GM10248 (cell line): Measurements from ENCODE around the gene ACSF3.

Experiments
- CTCF ChIA-PET: fragments of 300-600 bp; sonication (Branson Sonifier 250); formaldehyde crosslinking; extraction: SDS; loops from one replicate; lab custom pipeline; 2021; ENCODE audit warnings: antibody characterized with exemption; lab: Yijun Ruan, JAX
- POLR2A ChIA-PET: fragments of 350-650 bp; sonication (Branson Sonifier 250); formaldehyde crosslinking; extraction: SDS; loops from one replicate; lab custom pipeline; 2020; ENCODE audit warnings: antibody characterized with exemption; lab: Yijun Ruan, JAX
- DNase-seq: peaks from one replicate; pipeline ENCODE4 v3.0.0; 2012; ENCODE audit errors: extremely low spot score
- CTCF ChIP-seq: IDR thresholded peaks from 2 replicates; pipeline ENCODE4 v1.5.1; 2012; ENCODE audit warnings: mild to moderate bottlenecking, low read depth; ENCODE audit errors: extremely low read depth, missing control alignments, control extremely low read depth

The ACSF3 gene

DNA sequence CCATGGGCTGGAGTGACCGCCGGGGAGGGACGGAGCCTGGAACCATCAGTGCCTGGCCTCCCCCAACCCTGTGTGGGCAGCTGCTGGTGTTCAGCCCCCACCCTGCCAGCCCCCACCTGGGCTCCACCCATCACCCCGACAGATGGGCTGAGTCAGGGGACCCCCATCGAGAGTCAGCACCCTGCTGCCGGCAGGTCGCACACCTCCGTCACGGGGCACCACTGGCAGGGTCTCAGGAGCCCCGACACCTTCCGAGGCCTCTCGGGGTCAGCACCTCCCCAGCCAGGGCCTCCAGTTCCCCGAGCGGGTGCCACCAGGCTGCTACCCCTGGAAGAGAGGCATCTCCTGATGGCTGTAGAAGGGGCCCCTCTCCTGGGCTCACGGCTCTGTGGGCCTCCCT is 38.3 kb upstream of the ACSF3 start:
- ChIA-PET CTCF (no interaction called here), POLR2A (no interaction called here)
- DNase-seq: no peak
- no peak for TF ChIP-seq CTCF

- no peak for DNase-seq
- TF ChIP-seq CTCF: no peak
- ChIA-PET CTCF (no interaction called here), POLR2A (no interaction called here)
Measured at GRCh38 chr16:89055894-89056555, 37.6 kb upstream of the ACSF3 start.

DNA sequence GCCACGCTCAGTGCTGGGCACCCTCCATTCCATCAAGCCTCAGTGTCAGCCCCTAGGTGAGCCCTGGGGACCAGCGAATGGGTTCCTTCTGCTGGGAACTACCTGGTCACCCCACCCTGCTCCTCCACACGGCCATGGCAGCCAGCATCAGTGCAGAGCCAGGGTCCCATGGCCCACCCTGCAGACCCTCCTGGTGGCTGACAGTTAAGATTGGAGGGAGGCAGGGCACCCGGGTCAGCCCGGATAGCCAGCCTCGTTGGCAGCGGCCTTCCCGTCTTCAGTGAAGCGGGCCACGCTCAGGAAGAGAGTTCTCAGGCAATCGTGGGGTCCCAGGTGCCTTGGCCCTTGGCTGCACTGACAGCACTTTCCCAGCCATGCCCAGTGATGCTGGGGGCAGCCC is 37.1 kb upstream of the ACSF3 start:
- CTCF ChIA-PET: no interaction called here
- DNase-seq: no peak
- TF ChIP-seq CTCF: no peak
- POLR2A ChIA-PET: no interaction called here

DNA sequence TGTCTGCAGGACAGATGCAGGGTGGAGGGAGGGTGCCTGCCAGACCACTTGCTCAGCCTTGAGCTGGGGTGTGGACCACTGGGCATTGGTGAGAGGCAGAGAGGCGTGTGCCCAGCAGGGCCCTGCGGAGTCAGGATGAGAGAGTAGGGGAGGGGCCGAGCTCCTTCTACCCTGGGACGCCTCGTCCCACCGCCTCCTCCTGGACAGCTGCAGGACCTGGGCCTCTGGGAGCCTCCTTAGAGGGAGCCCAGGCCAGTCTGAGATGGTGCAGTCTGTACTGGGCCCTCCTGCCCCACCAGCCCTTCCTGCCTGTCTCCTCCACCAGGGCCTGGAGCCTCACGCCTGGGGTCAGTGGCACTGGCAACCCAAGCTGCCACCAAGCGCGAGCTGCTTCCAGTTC is 35.9 kb upstream of the ACSF3 start:
- POLR2A ChIA-PET: no interaction called here
- CTCF ChIA-PET: no interaction called here
- no peak for DNase-seq
- TF ChIP-seq CTCF: no peak

DNA sequence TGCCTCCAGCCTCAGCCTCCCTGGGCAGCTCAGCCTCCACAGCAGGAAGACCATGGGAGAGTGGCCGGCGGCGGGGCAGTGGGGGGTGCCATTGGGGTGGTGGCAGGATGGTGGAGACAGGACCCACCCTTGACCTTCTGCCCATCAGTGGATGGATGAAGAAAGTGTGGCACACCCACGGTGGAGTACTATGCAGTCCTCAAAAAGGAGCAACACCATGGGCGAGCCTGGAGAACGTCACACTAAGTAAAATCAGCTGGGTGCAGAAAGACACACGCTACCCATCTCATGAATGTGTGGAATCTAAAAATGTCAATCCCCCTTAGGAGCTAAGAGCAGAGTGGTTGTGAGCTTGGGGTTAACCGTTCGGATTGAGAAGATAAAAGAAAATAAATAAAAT is 34.8 kb upstream of the ACSF3 start:
- no peak for TF ChIP-seq CTCF
- ChIA-PET CTCF (no interaction called here), POLR2A (no interaction called here)
- no peak for DNase-seq

- CTCF ChIA-PET: interaction anchor here (1.6 kb wide), 1 partner anchor 323 kb away, joined by 4 read pairs; no protein-coding TSS in a partner anchor
- POLR2A ChIA-PET: interaction anchor here (0.6 kb wide), 1 partner anchor 249 kb away, joined by 5 read pairs; no protein-coding TSS in a partner anchor
- no peak for TF ChIP-seq CTCF
- peak; percentile 83 for DNase-seq
Measured at GRCh38 chr16:89060207-89060794, 33.4 kb upstream of the ACSF3 start.
